22Rv1 (cell line): Measurements from ENCODE around the gene PSMB11.

Experiments
- ZFX ChIP-seq: fragments of 450-650 bp; IDR thresholded peaks from 2 replicates; pipeline ENCODE4 v1.6.1; 2017; ENCODE audit warnings: antibody characterized with exemption, borderline replicate concordance
- TF ChIP-seq, protein P1 (sequence below): fragments of 450-650 bp; IDR thresholded peaks from 2 replicates; pipeline ENCODE4 v1.5.1; 2017; ENCODE audit warnings: mild to moderate bottlenecking

DNA sequence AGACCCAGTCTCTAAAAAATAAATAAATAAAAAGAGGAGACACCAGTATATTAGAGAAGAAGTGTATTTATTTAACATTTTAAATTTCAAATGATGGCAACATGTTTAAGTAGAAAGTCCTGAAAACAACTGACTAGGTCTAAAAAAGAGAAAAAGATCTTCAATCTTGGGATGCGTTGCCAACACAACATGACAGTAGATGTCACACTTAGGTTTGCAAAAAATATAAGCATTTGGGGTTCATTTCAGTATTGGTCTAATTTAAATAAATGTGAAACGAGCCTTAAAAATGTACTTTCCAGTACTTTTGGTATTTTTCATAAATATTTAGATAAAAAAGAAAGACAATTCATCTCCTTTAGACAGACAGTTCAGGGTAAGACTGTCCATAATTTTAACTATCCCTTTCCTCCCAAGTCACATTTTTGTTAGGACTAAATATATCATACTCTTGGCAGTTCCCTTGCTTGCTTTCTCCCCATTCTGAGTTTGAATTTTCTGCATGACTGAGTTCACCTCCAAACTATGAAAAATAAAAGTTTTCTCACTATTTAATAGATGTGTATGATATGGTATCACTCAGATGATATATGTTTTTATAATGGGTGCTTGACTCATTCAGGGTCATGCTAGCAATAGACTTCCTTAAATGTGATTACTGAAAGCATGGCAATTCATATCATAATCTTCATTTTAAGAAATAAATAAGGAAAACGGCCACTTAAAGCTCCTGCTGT lies 36.4 kb upstream of the PSMB11 start:
- TF ChIP-seq, protein P1, sequence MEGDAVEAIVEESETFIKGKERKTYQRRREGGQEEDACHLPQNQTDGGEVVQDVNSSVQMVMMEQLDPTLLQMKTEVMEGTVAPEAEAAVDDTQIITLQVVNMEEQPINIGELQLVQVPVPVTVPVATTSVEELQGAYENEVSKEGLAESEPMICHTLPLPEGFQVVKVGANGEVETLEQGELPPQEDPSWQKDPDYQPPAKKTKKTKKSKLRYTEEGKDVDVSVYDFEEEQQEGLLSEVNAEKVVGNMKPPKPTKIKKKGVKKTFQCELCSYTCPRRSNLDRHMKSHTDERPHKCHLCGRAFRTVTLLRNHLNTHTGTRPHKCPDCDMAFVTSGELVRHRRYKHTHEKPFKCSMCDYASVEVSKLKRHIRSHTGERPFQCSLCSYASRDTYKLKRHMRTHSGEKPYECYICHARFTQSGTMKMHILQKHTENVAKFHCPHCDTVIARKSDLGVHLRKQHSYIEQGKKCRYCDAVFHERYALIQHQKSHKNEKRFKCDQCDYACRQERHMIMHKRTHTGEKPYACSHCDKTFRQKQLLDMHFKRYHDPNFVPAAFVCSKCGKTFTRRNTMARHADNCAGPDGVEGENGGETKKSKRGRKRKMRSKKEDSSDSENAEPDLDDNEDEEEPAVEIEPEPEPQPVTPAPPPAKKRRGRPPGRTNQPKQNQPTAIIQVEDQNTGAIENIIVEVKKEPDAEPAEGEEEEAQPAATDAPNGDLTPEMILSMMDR: no peak
- TF ChIP-seq ZFX: no peak
